ENCODE data around the gene SH3RF1.

GRCh38 chr4:169184686-169185085, 86.1 kb downstream of the SH3RF1 start:
- TF ChIP-seq, protein P1, sequence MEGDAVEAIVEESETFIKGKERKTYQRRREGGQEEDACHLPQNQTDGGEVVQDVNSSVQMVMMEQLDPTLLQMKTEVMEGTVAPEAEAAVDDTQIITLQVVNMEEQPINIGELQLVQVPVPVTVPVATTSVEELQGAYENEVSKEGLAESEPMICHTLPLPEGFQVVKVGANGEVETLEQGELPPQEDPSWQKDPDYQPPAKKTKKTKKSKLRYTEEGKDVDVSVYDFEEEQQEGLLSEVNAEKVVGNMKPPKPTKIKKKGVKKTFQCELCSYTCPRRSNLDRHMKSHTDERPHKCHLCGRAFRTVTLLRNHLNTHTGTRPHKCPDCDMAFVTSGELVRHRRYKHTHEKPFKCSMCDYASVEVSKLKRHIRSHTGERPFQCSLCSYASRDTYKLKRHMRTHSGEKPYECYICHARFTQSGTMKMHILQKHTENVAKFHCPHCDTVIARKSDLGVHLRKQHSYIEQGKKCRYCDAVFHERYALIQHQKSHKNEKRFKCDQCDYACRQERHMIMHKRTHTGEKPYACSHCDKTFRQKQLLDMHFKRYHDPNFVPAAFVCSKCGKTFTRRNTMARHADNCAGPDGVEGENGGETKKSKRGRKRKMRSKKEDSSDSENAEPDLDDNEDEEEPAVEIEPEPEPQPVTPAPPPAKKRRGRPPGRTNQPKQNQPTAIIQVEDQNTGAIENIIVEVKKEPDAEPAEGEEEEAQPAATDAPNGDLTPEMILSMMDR (IDR thresholded peaks at IDR 0.05), result no peak
- TF ChIP-seq POLR2AphosphoS5 (IDR thresholded peaks at IDR 0.05) (no peak), POLR2A (IDR thresholded peaks at IDR 0.05) (no peak)
